Hippocampal formation (tissue), 2 donors: ENCODE results near the gene PDZD2.
"Not testable (repeated sequence)": the region's sequence is repeated elsewhere in the genome, so short reads cannot be mapped to it uniquely, and the experiment has no call there.

Source experiments
- DNase-seq, 2 donors: peaks; one replicate each; lab custom pipeline; 2025; lab: John Stamatoyannopoulos, UW

PDZD2 gene

GRCh38 chr5:32100691-32101302 is 461.9 kb downstream of the PDZD2 start:
- DNase-seq: peak in 1 of 2 donors; percentile 46

- DNase-seq: no peak
Measured at GRCh38 chr5:32102254-32102986, 463.5 kb downstream of the PDZD2 start.

GRCh38 chr5:32103521-32103920 is 464.6 kb downstream of the PDZD2 start:
- no peak for DNase-seq

- DNase-seq: no peak
Measured at GRCh38 chr5:32107291-32107690, 468.4 kb downstream of the PDZD2 start.

- DNase-seq: no peak
Measured at GRCh38 chr5:32108167-32108566, 469.2 kb downstream of the PDZD2 start.

- DNase-seq: no peak
Measured at GRCh38 chr5:32109236-32109635, 470.3 kb downstream of the PDZD2 start.

- peak in 1 of 2 donors; percentile 31 for DNase-seq
Measured at GRCh38 chr5:32110111-32110696, 471.3 kb downstream of the PDZD2 start.

GRCh38 chr5:32115985-32116384 is 477.1 kb downstream of the PDZD2 start:
- DNase-seq: no peak

- DNase-seq: no peak
Measured at GRCh38 chr5:32116574-32117313, 477.8 kb downstream of the PDZD2 start.

- DNase-seq: not testable (repeated sequence)
Measured at GRCh38 chr5:32118922-32119321, 480.0 kb downstream of the PDZD2 start.

GRCh38 chr5:32123058-32123805 is 484.3 kb downstream of the PDZD2 start:
- DNase-seq: no peak

- DNase-seq: no peak
Measured at GRCh38 chr5:32123889-32124676, 485.2 kb downstream of the PDZD2 start.

- no peak for DNase-seq
Measured at GRCh38 chr5:32126691-32127090, 487.8 kb downstream of the PDZD2 start.

GRCh38 chr5:32127711-32128110 is 488.8 kb downstream of the PDZD2 start:
- no peak for DNase-seq

- DNase-seq: no peak
Measured at GRCh38 chr5:32129074-32129598, 490.2 kb downstream of the PDZD2 start.

GRCh38 chr5:32130865-32131264 is 491.9 kb downstream of the PDZD2 start:
- no peak for DNase-seq

GRCh38 chr5:32131604-32132003 is 492.7 kb downstream of the PDZD2 start:
- DNase-seq: no peak

- no peak for DNase-seq
Measured at GRCh38 chr5:32132757-32133156, 493.8 kb downstream of the PDZD2 start.

- no peak for DNase-seq
Measured at GRCh38 chr5:32135086-32135485, 496.2 kb downstream of the PDZD2 start.

- no peak for DNase-seq
Measured at GRCh38 chr5:32136342-32136741, 497.4 kb downstream of the PDZD2 start.
